Panc1 (cell line): ENCODE data around the gene UBL7. TPM values are rescaled to one million over a fixed set of nuclear protein-coding genes. Genes with fewer than 3 reads are reported as not detected.

Experiments used
- ATAC-seq: fragments of 200-7000 bp; cut with Tn5 transposase; 2 replicates; pipeline ENCODE4 v1.9.1; 2020; ENCODE audit warnings: mild to moderate bottlenecking, moderate library complexity
- Bru-seq: library from RNA; stranded (reverse); fragments of 400-500 nt; gene quantifications from one replicate; lab custom pipeline; 2021; lab: Mats Ljungman, UMichigan
- BruChase-seq, 2 experiments: library from RNA; stranded (reverse); fragments of 400-500 nt; gene quantifications; one replicate each; lab custom pipeline; 2021; lab: Mats Ljungman, UMichigan
- BruUV-seq: library from RNA; stranded (reverse); fragments of 400-500 nt; replicated peaks from 2 replicates; lab custom pipeline; 2021; lab: Mats Ljungman, UMichigan
- CTCF ChIA-PET: fragments of 300-600 bp; sonication (Branson Sonifier 250); formaldehyde crosslinking; loops from one replicate; lab custom pipeline; 2022; ENCODE audit warnings: antibody characterized with exemption; lab: Charles Lee
- POLR2A ChIA-PET: fragments of 300-600 bp; sonication (Branson Sonifier 250); formaldehyde crosslinking; loops from one replicate; lab custom pipeline; 2022; ENCODE audit warnings: antibody characterized with exemption; lab: Charles Lee
- DNase-seq: peaks from one replicate; pipeline ENCODE4 v3.0.0-alpha.2; 2010; ENCODE audit warnings: low read depth, low spot score
- H3K27ac ChIP-seq: 2 replicates; pipeline ENCODE4 v1.5.1; 2011; ENCODE audit warnings: mild to moderate bottlenecking, low read length, inconsistent platforms
- H3K27me3 ChIP-seq: fragments of 200-500 bp; sonication (Bioruptor generic); 2 replicates; pipeline ENCODE4 v1.6.0; 2014; ENCODE audit warnings: low read length, inconsistent platforms; ENCODE audit not compliant: control insufficient read depth, insufficient read depth
- H3K36me3 ChIP-seq: fragments of 200-500 bp; sonication (Bioruptor generic); 2 replicates; pipeline ENCODE4 v1.5.1; 2014; ENCODE audit warnings: inconsistent platforms, mild to moderate bottlenecking, low read length, moderate library complexity; ENCODE audit not compliant: control insufficient read depth, insufficient read depth
- H3K4me1 ChIP-seq: 2 replicates; pipeline ENCODE4 v1.5.1; 2011; ENCODE audit warnings: inconsistent platforms, mild to moderate bottlenecking, low read length, moderate library complexity; ENCODE audit not compliant: control insufficient read depth, insufficient read depth
- H3K4me3 ChIP-seq, 2 experiments: 2 replicates each; pipeline ENCODE4 v1.5.1; 2011 to 2012; ENCODE audit warnings: low read depth in 2 of 2, low read length in 2 of 2, mild to moderate bottlenecking in 2 of 2, inconsistent platforms in 1 of 2, moderate library complexity in 1 of 2
- H3K9me3 ChIP-seq: fragments of 200-500 bp; sonication (Bioruptor generic); 2 replicates; pipeline ENCODE4 v1.5.1; 2014; ENCODE audit warnings: low read depth, mild to moderate bottlenecking, inconsistent platforms, low read length, moderate library complexity; ENCODE audit not compliant: control insufficient read depth, insufficient read depth
- CTCF ChIP-seq: fragments of 450-650 bp; IDR thresholded peaks from 2 replicates; pipeline ENCODE4 v1.5.1; 2017; ENCODE audit warnings: mild to moderate bottlenecking
- POLR2AphosphoS5 ChIP-seq: IDR thresholded peaks from 2 replicates; pipeline ENCODE4 v1.6.1; 2012; ENCODE audit warnings: mild to moderate bottlenecking, low read depth, low read length, moderate library complexity
- REST ChIP-seq, 2 experiments: IDR thresholded peaks; 2 replicates each; pipeline ENCODE4 v1.6.1; 2011 to 2012; ENCODE audit warnings: low read depth in 2 of 2, control low read depth in 1 of 2, low read length in 1 of 2, mild to moderate bottlenecking in 1 of 2, moderate library complexity in 1 of 2; ENCODE audit not compliant: insufficient read depth in 1 of 2
- SIN3A ChIP-seq: IDR thresholded peaks from 2 replicates; pipeline ENCODE4 v1.6.1; 2012; ENCODE audit warnings: low read depth, mild to moderate bottlenecking, low read length, moderate library complexity, borderline replicate concordance; ENCODE audit not compliant: insufficient read depth
- TCF7L2 ChIP-seq: IDR thresholded peaks from 2 replicates; pipeline ENCODE4 v1.6.1; 2011; ENCODE audit warnings: mild to moderate bottlenecking, low read depth, low read length, inconsistent platforms
- in situ Hi-C: cut with HindIII; loops from 2 replicates; pipeline ENCODE4 v1.10.0; 2016; ENCODE audit warnings: low sequenced_read_pairs, low pct_unique_long_range_greater_than_20kb
- intact Hi-C: fragments of 100-400 bp; cut with micrococcal nuclease; formaldehyde crosslinking; loops from one replicate; pipeline ENCODE4 v1.10.0; 2022; ENCODE audit not compliant: unreplicated experiment
- long read RNA-seq: library from polyadenylated mRNA; unstranded; transcript quantifications from one replicate; pipeline ENCODE4 v2.0.0, GENCODE V29; 2021; ENCODE audit not compliant: unreplicated experiment
- polyA plus RNA-seq: library from polyadenylated mRNA; unstranded; fragments of >200 nt; gene quantifications from one replicate; pipeline ENCODE4 v1.2.1, GENCODE V29; 2012; ENCODE audit warnings: missing spikeins; ENCODE audit not compliant: insufficient read length
- total RNA-seq: library from RNA; stranded (reverse); gene quantifications from one replicate; pipeline ENCODE4 v1.2.1, GENCODE V29; 2021; ENCODE audit not compliant: unreplicated experiment

UBL7 gene
- 68.5 TPM for total RNA-seq
- polyA plus RNA-seq = 82.5 TPM
- percentile 55 among the genes with signal in this experiment for Bru-seq, nascent RNA
- BruChase-seq, experiment 1, labeled RNA remaining after a 2-hour chase = percentile 53 among the genes with signal in this experiment
- percentile 61 among the genes with signal in this experiment for BruChase-seq, experiment 2, labeled RNA remaining after a 6-hour chase
- long read RNA-seq, transcript UBL7-201 (11 exons, 1,360 nt) = major isoform, 46 of 120 reads
- long read RNA-seq, transcript UBL7-202 (11 exons, 1,427 nt) = minor isoform, 29 of 120 reads
- long read RNA-seq, transcript UBL7-209 (11 exons, 1,720 nt) = minor isoform, 5 of 120 reads
- long read RNA-seq, partial matches to known transcripts = 9 of 120 reads
- long read RNA-seq, other reads (novel, unspliced or antisense) = 30 of 120 reads

- Histone ChIP-seq H3K4me3 (peak within 1 kb of the TSS; percentile 74 to 78), H3K9me3 (peaks cover 7% of the 10 kb centered on the region; the same call in 1 of the 2 replicates), H3K36me3 (no peaks in the 10 kb centered on the region), H3K4me1 (0 out of 2 replicates have a peak, but pooled peaks cover 3% of the 10 kb centered on the region), H3K27me3 (no peaks in the 10 kb centered on the region), H3K27ac (peak within 1 kb of the TSS; percentile 91)
- ChIA-PET POLR2A (interaction anchor here (0.6 kb wide), 1 partner anchor 991 kb away, joined by 12 read pairs; the partner anchor contains the start of gene SIN3A), CTCF (interaction anchor here (0.7 to 0.8 kb wide), 2 partner anchors 27 to 82 kb away, joined by 3 to 4 read pairs; no protein-coding TSS in a partner anchor)
- ATAC-seq (peak; percentile 98), DNase-seq (peak; percentile 78)
- TF ChIP-seq POLR2AphosphoS5 (peak; percentile 90), CTCF (no peak; the same call in 1 of the 2 replicates), REST (IDR thresholded peaks at IDR 0.05; ENCODE audit: insufficient read depth in 1 of 2, low read depth in 2 of 2, low read length in 1 of 2) (0 out of 4 replicates have a peak, but pooled peaks of 1 of the 2 experiments have one; percentile 33), SIN3A (peak; percentile 82; the same call in 1 of the 2 replicates), TCF7L2 (peak; percentile 99)
- in situ Hi-C loops (no loop called here), intact Hi-C loops (loop anchor here (2.0 kb wide), 1 partner anchor 26 kb away; no protein-coding TSS in a partner anchor)
- no TSS peak for BruUV-seq
Measured at GRCh38 chr15:74460871-74461846, at the start of gene UBL7. Gene UBL7, minus strand, starts transcription at chr15:74461160. Its CDS starts 2,293 bp downstream, at chr15:74458867.

- no peaks in the 10 kb centered on the region for H3K36me3 ChIP-seq
- no peaks in the 10 kb centered on the region for H3K4me1 ChIP-seq
- no peak overlapping the region for H3K4me3 ChIP-seq
- ChIA-PET POLR2A (no interaction called here), CTCF (no interaction called here)
- no TSS peak for BruUV-seq
- in situ Hi-C loops = no loop called here
- TF ChIP-seq TCF7L2 (no peak), SIN3A (no peak), CTCF (no peak), POLR2AphosphoS5 (no peak), REST (IDR thresholded peaks at IDR 0.05; ENCODE audit: insufficient read depth in 1 of 2, low read depth in 2 of 2, low read length in 1 of 2) (no peak)
- no peak overlapping the region for H3K27ac ChIP-seq
- intact Hi-C loops = no loop called here
- DNase-seq = no peak
- ATAC-seq = no peak
- no peaks in the 10 kb centered on the region for H3K9me3 ChIP-seq
- no peaks in the 10 kb centered on the region for H3K27me3 ChIP-seq
Measured at GRCh38 chr15:74506515-74506840, 45.5 kb upstream of the UBL7 start.
